ENCODE measurements around the gene SSR1.

Gene SSR1

GRCh38 chr6:7262746-7263518, 50.1 kb downstream of the SSR1 start:
- no peak for TF ChIP-seq EZH2phosphoT487 (IDR thresholded peaks at IDR 0.05; ENCODE audit: low read length)
- TF ChIP-seq CTCF (IDR thresholded peaks at IDR 0.05; ENCODE audit: low read length) = no peak
- TF ChIP-seq EZH2 (optimal IDR thresholded peaks at IDR 0.05; ENCODE audit: low read depth, low read length) = no peak
- no peak overlapping the region for H3K9ac ChIP-seq (ENCODE audit: low read length)
- no peak overlapping the region for H3K27ac ChIP-seq (ENCODE audit: low read length)
- no peaks in the 10 kb centered on the region for H3K9me3 ChIP-seq (replicated peaks; ENCODE audit: insufficient read depth, low read length)
- no peaks in the 10 kb centered on the region for H3K79me2 ChIP-seq (ENCODE audit: low read length)
- H3K4me3 ChIP-seq (ENCODE audit: low read length) = no peak overlapping the region
- peaks cover 11% of the 10 kb centered on the region for H3K27me3 ChIP-seq (replicated peaks; ENCODE audit: insufficient read depth, low read length)
- no peak overlapping the region for H3K4me2 ChIP-seq (ENCODE audit: low read depth, low read length)
- H2AFZ ChIP-seq (ENCODE audit: low read length) = no peak overlapping the region
- no peaks in the 10 kb centered on the region for H3K9me2 ChIP-seq (replicated peaks; ENCODE audit: insufficient read depth, low read length)
- no peaks in the 10 kb centered on the region for H3F3A ChIP-seq (ENCODE audit: insufficient read depth, low read length)
- H4K20me1 ChIP-seq (ENCODE audit: insufficient read depth, low read length) = no peaks in the 10 kb centered on the region
- H3K36me3 ChIP-seq (replicated peaks; ENCODE audit: insufficient read depth, low read length) = no peaks in the 10 kb centered on the region
- no peak for DNase-seq
- no peaks in the 10 kb centered on the region for H3K4me1 ChIP-seq (ENCODE audit: low read length)

GRCh38 chr6:7261852-7262461, 51.0 kb downstream of the SSR1 start:
- DNase-seq = no peak
- H3K9me3 ChIP-seq (replicated peaks; ENCODE audit: insufficient read depth, low read length) = no peaks in the 10 kb centered on the region
- no peaks in the 10 kb centered on the region for H3K9me2 ChIP-seq (replicated peaks; ENCODE audit: insufficient read depth, low read length)
- H3K4me2 ChIP-seq (ENCODE audit: low read depth, low read length) = peak overlapping the region; percentile 82; the same call in 1 of the 2 replicates
- no peak for TF ChIP-seq EZH2 (optimal IDR thresholded peaks at IDR 0.05; ENCODE audit: low read depth, low read length)
- TF ChIP-seq CTCF (IDR thresholded peaks at IDR 0.05; ENCODE audit: low read length) = no peak
- no peak for TF ChIP-seq EZH2phosphoT487 (IDR thresholded peaks at IDR 0.05; ENCODE audit: low read length)
- H3K27me3 ChIP-seq (replicated peaks; ENCODE audit: insufficient read depth, low read length) = peaks cover 11% of the 10 kb centered on the region
- no peaks in the 10 kb centered on the region for H3F3A ChIP-seq (ENCODE audit: insufficient read depth, low read length)
- H3K4me1 ChIP-seq (ENCODE audit: low read length) = no peaks in the 10 kb centered on the region
- H3K36me3 ChIP-seq (replicated peaks; ENCODE audit: insufficient read depth, low read length) = no peaks in the 10 kb centered on the region
- no peak overlapping the region for H3K27ac ChIP-seq (ENCODE audit: low read length)
- no peak overlapping the region for H2AFZ ChIP-seq (ENCODE audit: low read length)
- no peak overlapping the region for H3K9ac ChIP-seq (ENCODE audit: low read length)
- H4K20me1 ChIP-seq (ENCODE audit: insufficient read depth, low read length) = no peaks in the 10 kb centered on the region
- no peaks in the 10 kb centered on the region for H3K79me2 ChIP-seq (ENCODE audit: low read length)
- H3K4me3 ChIP-seq (ENCODE audit: low read length) = peak overlapping the region; percentile 55; the same call in 1 of the 2 replicates

- TF ChIP-seq EZH2phosphoT487 (IDR thresholded peaks at IDR 0.05; ENCODE audit: low read length) (no peak), EZH2 (optimal IDR thresholded peaks at IDR 0.05; ENCODE audit: low read depth, low read length) (no peak), CTCF (IDR thresholded peaks at IDR 0.05; ENCODE audit: low read length) (no peak)
- H3K36me3 ChIP-seq (replicated peaks; ENCODE audit: insufficient read depth, low read length) = no peaks in the 10 kb centered on the region
- H3K9ac ChIP-seq (ENCODE audit: low read length) = no peak overlapping the region; the same call in 1 of the 2 replicates
- no peaks in the 10 kb centered on the region for H3K9me2 ChIP-seq (replicated peaks; ENCODE audit: insufficient read depth, low read length)
- no peaks in the 10 kb centered on the region for H3K9me3 ChIP-seq (replicated peaks; ENCODE audit: insufficient read depth, low read length)
- H4K20me1 ChIP-seq (ENCODE audit: insufficient read depth, low read length) = no peaks in the 10 kb centered on the region
- peak overlapping the region; percentile 55 for H3K4me3 ChIP-seq (ENCODE audit: low read length)
- H3K27ac ChIP-seq (ENCODE audit: low read length) = no peak overlapping the region
- H3K79me2 ChIP-seq (ENCODE audit: low read length) = no peaks in the 10 kb centered on the region
- peaks cover 11% of the 10 kb centered on the region for H3K27me3 ChIP-seq (replicated peaks; ENCODE audit: insufficient read depth, low read length)
- DNase-seq = peak; percentile 14
- no peaks in the 10 kb centered on the region for H3F3A ChIP-seq (ENCODE audit: insufficient read depth, low read length)
- no peaks in the 10 kb centered on the region for H3K4me1 ChIP-seq (ENCODE audit: low read length)
- H3K4me2 ChIP-seq (ENCODE audit: low read depth, low read length) = peak overlapping the region; percentile 82
- H2AFZ ChIP-seq (ENCODE audit: low read length) = peak overlapping the region; percentile 80
Observed at GRCh38 chr6:7261032-7261841, 51.8 kb downstream of the SSR1 start.

All from MM.1S (cell line).